Smooth muscle cell (in vitro differentiated cells): ENCODE data around the gene MTX1. TPM values are rescaled to one million over a fixed set of nuclear protein-coding genes. Genes with fewer than 3 reads are reported as not detected.
"Not testable (repeated sequence)": the region's sequence is repeated elsewhere in the genome, so short reads cannot be mapped to it uniquely, and the experiment has no call there.

Experiments
- DNase-seq: peaks from one replicate; lab custom pipeline; 2025; ENCODE audit not compliant: unreplicated experiment; lab: John Stamatoyannopoulos, UW
- H2AFZ ChIP-seq: fragments of 200-600 bp; sonication (generic); 2 replicates; pipeline ENCODE4 v1.6.0; 2016; ENCODE audit warnings: antibody characterized with exemption, low read depth, mild to moderate bottlenecking
- H3F3A ChIP-seq: fragments of 200-600 bp; sonication (generic); 2 replicates; pipeline ENCODE4 v1.6.0; 2017; ENCODE audit warnings: antibody characterized with exemption, low read depth
- H3K27ac ChIP-seq: fragments of 200-600 bp; sonication (generic); 2 replicates; pipeline ENCODE4 v1.5.1; 2016; ENCODE audit warnings: low read depth, mild to moderate bottlenecking
- H3K27me3 ChIP-seq: fragments of 200-600 bp; sonication (generic); 2 replicates; pipeline ENCODE4 v1.6.1; 2016; ENCODE audit warnings: low read depth, mild to moderate bottlenecking
- H3K36me3 ChIP-seq: fragments of 200-600 bp; sonication (generic); 2 replicates; pipeline ENCODE4 v1.5.1; 2016; ENCODE audit warnings: low read depth
- H3K4me1 ChIP-seq: fragments of 200-600 bp; sonication (generic); 2 replicates; pipeline ENCODE4 v1.5.1; 2016; ENCODE audit warnings: low read depth
- H3K4me2 ChIP-seq: fragments of 200-600 bp; sonication (generic); 2 replicates; pipeline ENCODE4 v1.6.0; 2016; ENCODE audit warnings: mild to moderate bottlenecking
- H3K4me3 ChIP-seq: fragments of 200-600 bp; sonication (generic); 2 replicates; pipeline ENCODE4 v1.5.1; 2016; ENCODE audit warnings: mild to moderate bottlenecking
- H3K79me2 ChIP-seq: fragments of 200-600 bp; sonication (generic); 2 replicates; pipeline ENCODE4 v1.6.0; 2016; ENCODE audit warnings: low read depth, mild to moderate bottlenecking
- H3K9ac ChIP-seq: fragments of 200-600 bp; sonication (generic); 2 replicates; pipeline ENCODE4 v1.6.0; 2016; ENCODE audit warnings: low read depth
- H3K9me3 ChIP-seq: fragments of 200-600 bp; sonication (generic); replicated peaks from 2 replicates; pipeline ENCODE4 v1.5.1; 2016; ENCODE audit warnings: low read depth
- H4K20me1 ChIP-seq: fragments of 200-600 bp; sonication (generic); 2 replicates; pipeline ENCODE4 v1.6.0; 2016; ENCODE audit warnings: low read depth
- WGBS: methylation state at CpG from one replicate; pipeline ENCODE4 v1.1.7; 2016; ENCODE audit warnings: low lambda C conversion rate; 5-methylcytosine and 5-hydroxymethylcytosine counted together
- polyA plus RNA-seq: library from polyadenylated mRNA; unstranded; fragments of >200 nt; fragmentation: Nextera tagmentation; extraction: Ambion mirVana; gene quantifications from 2 replicates; pipeline ENCODE4 v1.2.1, GENCODE V29; 2016
- total RNA-seq: library from RNA; depleted of rRNA; stranded (reverse); fragments of >200 nt; gene quantifications from 2 replicates; pipeline ENCODE4 v1.2.3, GENCODE V29; 2014
- TF ChIP-seq, protein P1 (sequence below): fragments of 200-600 bp; sonication (generic); IDR thresholded peaks from 2 replicates; pipeline ENCODE4 v1.5.1; 2017; ENCODE audit warnings: borderline replicate concordance, mild to moderate bottlenecking, antibody characterized with exemption; ENCODE audit not compliant: insufficient read depth, poor library complexity, severe bottlenecking

Gene MTX1
- total and polyA plus RNA-seq, 2 experiments from 2014 or later: 45.2 to 109 TPM

DNA sequence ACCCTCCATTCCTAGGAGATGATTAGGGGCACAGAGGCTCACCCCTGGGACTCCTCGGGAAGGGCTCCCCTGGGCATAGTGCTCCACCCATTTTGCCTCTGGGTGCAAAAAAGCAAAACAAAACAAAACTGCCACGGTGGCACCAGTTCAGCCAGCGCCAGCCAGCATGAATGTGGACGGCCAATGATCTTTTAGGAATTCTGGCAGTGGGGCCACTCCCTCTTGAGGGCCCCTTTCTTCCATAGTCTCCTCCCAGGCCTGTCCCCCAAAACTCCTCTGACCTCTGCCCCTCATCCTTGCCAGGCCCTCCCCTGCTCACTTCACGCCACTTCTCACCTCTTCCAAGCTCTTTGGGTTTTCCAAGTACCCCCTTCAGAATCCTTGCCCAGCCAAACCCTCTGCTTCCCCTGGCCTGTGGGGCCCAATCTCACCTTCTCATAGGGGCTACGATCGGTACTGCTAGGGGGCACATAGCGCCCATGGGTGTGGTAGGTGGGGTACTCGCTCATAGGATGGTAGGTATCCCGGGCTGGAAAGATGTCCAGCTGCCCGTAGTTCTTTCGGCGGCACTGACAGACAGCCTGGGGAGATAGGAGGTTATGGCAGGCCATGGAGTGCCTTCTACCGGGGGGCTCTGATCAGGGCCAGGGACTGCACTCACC, 21.6 kb upstream of the MTX1 start:
- TF ChIP-seq, protein P1, sequence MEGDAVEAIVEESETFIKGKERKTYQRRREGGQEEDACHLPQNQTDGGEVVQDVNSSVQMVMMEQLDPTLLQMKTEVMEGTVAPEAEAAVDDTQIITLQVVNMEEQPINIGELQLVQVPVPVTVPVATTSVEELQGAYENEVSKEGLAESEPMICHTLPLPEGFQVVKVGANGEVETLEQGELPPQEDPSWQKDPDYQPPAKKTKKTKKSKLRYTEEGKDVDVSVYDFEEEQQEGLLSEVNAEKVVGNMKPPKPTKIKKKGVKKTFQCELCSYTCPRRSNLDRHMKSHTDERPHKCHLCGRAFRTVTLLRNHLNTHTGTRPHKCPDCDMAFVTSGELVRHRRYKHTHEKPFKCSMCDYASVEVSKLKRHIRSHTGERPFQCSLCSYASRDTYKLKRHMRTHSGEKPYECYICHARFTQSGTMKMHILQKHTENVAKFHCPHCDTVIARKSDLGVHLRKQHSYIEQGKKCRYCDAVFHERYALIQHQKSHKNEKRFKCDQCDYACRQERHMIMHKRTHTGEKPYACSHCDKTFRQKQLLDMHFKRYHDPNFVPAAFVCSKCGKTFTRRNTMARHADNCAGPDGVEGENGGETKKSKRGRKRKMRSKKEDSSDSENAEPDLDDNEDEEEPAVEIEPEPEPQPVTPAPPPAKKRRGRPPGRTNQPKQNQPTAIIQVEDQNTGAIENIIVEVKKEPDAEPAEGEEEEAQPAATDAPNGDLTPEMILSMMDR: no peak
- no peak for DNase-seq
- Histone ChIP-seq H3K4me2 (no peak overlapping the region), H3K4me1 (no peaks in the 10 kb centered on the region), H3K9me3 (no peaks in the 10 kb centered on the region), H3K9ac (no peak overlapping the region), H3K79me2 (no peaks in the 10 kb centered on the region), H3F3A (no peaks in the 10 kb centered on the region), H3K27ac (no peak overlapping the region), H2AFZ (no peak overlapping the region), H3K27me3 (no peaks in the 10 kb centered on the region), H3K4me3 (no peak overlapping the region), H3K36me3 (no peaks in the 10 kb centered on the region), H4K20me1 (no peaks in the 10 kb centered on the region)
- WGBS: 91% methylated on average over 14 of the region's 14 CpGs

DNA sequence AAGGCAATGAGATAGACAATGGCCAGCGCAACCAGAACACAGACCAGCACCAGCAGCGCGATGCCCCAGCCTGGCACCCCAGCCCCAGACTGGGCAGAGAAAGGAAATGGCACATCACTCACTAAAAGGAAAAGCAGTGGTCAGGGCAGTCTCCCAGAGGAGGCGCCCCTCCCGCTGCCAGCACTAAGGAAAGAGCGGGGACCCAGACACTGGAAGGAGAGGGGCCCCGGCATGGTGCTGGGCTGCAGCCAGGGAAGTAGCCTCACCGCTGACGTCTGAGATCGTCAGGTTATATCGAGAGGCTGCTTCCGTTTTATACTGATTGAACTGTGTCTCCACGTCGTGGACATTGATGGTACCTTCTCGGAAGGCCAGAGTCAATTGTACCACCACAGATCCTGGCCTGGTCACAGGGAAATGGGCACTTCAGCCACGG, 21.0 kb upstream of the MTX1 start:
- Histone ChIP-seq H3K4me1 (no peaks in the 10 kb centered on the region), H3K9ac (no peak overlapping the region), H3K4me3 (no peak overlapping the region), H3F3A (no peaks in the 10 kb centered on the region), H3K27me3 (no peaks in the 10 kb centered on the region), H3K4me2 (no peak overlapping the region), H4K20me1 (no peaks in the 10 kb centered on the region), H3K27ac (no peak overlapping the region), H3K36me3 (no peaks in the 10 kb centered on the region), H3K79me2 (no peaks in the 10 kb centered on the region), H3K9me3 (no peaks in the 10 kb centered on the region), H2AFZ (no peak overlapping the region)
- no peak for DNase-seq
- WGBS: 88% methylated on average over 16 of the region's 16 CpGs
- TF ChIP-seq, protein P1: no peak

DNA sequence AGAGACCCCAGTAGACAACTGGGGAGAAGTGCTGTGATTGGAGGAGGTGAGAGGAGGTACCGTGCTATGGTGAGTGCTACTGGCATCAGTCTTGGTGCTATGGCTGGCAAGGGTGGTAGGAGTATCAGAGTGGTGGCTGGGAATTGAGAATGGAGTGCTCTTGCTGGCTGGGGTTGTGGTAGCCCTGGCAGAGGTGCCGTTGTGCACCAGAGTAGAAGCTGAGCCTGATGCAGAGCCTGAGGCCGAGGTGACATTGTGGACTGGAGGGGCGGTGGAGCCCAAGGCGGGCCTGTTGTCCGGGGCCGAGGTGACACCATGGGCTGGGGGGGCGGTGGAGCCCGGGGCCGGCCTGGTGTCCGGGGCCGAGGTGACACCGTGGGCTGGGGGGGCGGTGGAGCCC, 20.2 kb upstream of the MTX1 start:
- Histone ChIP-seq H3K27ac (no peak overlapping the region), H3K36me3 (no peaks in the 10 kb centered on the region), H2AFZ (no peak overlapping the region), H3F3A (no peaks in the 10 kb centered on the region), H4K20me1 (no peaks in the 10 kb centered on the region), H3K9me3 (no peaks in the 10 kb centered on the region), H3K4me3 (no peak overlapping the region), H3K9ac (no peak overlapping the region), H3K4me1 (peaks cover 4% of the 10 kb centered on the region), H3K4me2 (no peak overlapping the region), H3K79me2 (no peaks in the 10 kb centered on the region), H3K27me3 (no peaks in the 10 kb centered on the region)
- TF ChIP-seq, protein P1: no peak
- 95% methylated on average over 3 of the region's 14 CpGs for WGBS
- no peak for DNase-seq

DNA sequence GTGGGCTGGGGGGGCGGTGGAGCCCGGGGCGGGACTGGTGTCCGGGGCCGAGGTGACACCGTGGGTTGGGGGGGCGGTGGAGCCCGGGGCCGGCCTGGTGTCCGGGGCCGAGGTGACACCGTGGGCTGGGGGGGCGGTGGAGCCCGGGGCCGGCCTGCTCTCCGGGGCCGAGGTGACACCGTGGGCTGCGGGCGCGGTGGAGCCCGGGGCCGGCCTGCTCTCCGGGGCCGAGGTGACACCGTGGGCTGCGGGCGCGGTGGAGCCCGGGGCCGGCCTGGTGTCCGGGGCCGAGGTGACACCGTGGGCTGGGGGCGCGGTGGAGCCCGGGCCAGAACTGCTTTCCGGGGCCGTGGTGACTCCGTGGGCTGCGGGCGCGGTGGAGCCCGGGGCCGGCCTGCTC, 18.6 kb upstream of the MTX1 start:
- H3K9ac ChIP-seq, H3K4me3 ChIP-seq, H3F3A ChIP-seq, H3K4me1 ChIP-seq, H4K20me1 ChIP-seq, H3K79me2 ChIP-seq, H3K36me3 ChIP-seq, DNase-seq, H2AFZ ChIP-seq, H3K27ac ChIP-seq, H3K9me3 ChIP-seq, H3K27me3 ChIP-seq, H3K4me2 ChIP-seq: not testable (repeated sequence)
- 96% methylated on average over 25 of the region's 45 CpGs for WGBS
